DND-41 (cell line): Measurements from ENCODE around the gene KRTAP6-3.

Source experiments
- EZH2 ChIP-seq: IDR thresholded peaks from 3 replicates; pipeline ENCODE4 v1.6.1; 2012; ENCODE audit warnings: borderline replicate concordance, low read depth, mild to moderate bottlenecking, moderate library complexity, low read length, inconsistent platforms; ENCODE audit not compliant: severe bottlenecking
- TF ChIP-seq, protein P1 (sequence below): IDR thresholded peaks from 2 replicates; pipeline ENCODE4 v1.5.1; 2012; ENCODE audit warnings: borderline replicate concordance, low read length, moderate library complexity, mild to moderate bottlenecking; ENCODE audit not compliant: poor library complexity, severe bottlenecking; ENCODE audit errors: extremely low read depth

DNA sequence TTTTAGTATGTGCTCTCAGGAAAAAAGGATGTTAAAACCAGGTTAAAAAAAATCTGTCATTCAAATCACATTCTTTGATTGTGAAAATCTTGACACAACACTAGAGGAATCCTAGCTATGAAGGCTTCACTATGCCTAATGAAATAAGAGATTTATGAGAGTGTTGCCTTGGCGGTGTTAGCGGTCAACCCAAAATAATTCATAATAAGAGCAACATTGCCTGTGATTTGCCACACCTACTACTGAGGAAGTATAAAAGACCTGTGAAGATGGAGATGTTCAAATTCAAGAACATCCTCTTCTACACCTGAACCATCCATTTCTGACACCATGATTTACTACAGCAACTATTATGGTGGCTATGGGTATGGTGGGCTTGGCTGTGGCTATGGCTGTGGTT lies 23.9 kb downstream of the KRTAP6-3 start, which contains the start of gene KRTAP20-1:
- TF ChIP-seq EZH2: no peak
- TF ChIP-seq, protein P1, sequence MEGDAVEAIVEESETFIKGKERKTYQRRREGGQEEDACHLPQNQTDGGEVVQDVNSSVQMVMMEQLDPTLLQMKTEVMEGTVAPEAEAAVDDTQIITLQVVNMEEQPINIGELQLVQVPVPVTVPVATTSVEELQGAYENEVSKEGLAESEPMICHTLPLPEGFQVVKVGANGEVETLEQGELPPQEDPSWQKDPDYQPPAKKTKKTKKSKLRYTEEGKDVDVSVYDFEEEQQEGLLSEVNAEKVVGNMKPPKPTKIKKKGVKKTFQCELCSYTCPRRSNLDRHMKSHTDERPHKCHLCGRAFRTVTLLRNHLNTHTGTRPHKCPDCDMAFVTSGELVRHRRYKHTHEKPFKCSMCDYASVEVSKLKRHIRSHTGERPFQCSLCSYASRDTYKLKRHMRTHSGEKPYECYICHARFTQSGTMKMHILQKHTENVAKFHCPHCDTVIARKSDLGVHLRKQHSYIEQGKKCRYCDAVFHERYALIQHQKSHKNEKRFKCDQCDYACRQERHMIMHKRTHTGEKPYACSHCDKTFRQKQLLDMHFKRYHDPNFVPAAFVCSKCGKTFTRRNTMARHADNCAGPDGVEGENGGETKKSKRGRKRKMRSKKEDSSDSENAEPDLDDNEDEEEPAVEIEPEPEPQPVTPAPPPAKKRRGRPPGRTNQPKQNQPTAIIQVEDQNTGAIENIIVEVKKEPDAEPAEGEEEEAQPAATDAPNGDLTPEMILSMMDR: no peak
